HCT116 (cell line): ENCODE measurements around the gene TRIM43. TPM values are rescaled to one million over a fixed set of nuclear protein-coding genes. Genes with fewer than 3 reads are reported as not detected.
"Not testable (repeated sequence)": the region's sequence is repeated elsewhere in the genome, so short reads cannot be mapped to it uniquely, and the experiment has no call there.

Experiments used
- ATAC-seq: fragments of 200-7000 bp; cut with Tn5 transposase; 2 replicates; pipeline ENCODE4 v1.9.1; 2020; ENCODE audit warnings: mild to moderate bottlenecking, moderate library complexity
- BruUV-seq: library from RNA; stranded (reverse); fragments of 400-500 nt; replicated peaks from 2 replicates; lab custom pipeline; 2021; lab: Mats Ljungman, UMichigan
- CTCF ChIA-PET: fragments of 300-600 bp; sonication (Branson Sonifier 250); formaldehyde crosslinking; loops from one replicate; lab custom pipeline; 2021; ENCODE audit warnings: antibody characterized with exemption; lab: Charles Lee
- POLR2A ChIA-PET: fragments of 300-600, 350-600 bp; sonication (Branson Sonifier 250); formaldehyde crosslinking; loops from one replicate; lab custom pipeline; 2021; ENCODE audit warnings: antibody characterized with exemption; lab: Charles Lee
- RAD21 ChIA-PET, 2 experiments: fragments of 300-600 bp; sonication (Branson Sonifier 250); formaldehyde crosslinking; loops; one replicate each; lab custom pipeline; 2023; ENCODE audit warnings: low total read pairs in 2 of 2; ENCODE audit not compliant: uncharacterized antibody in 2 of 2, unreplicated experiment in 2 of 2, low non-redundant PET in 1 of 2; lab: Charles Lee
- DNase-seq: peaks from one replicate; pipeline ENCODE4 v3.0.0-alpha.2; 2010; ENCODE audit warnings: low read depth, low spot score
- H2AFZ ChIP-seq: fragments of 200-600 bp; shearing (Covaris generic), sonication (generic); 2 replicates; pipeline ENCODE4 v1.6.1; 2017; ENCODE audit warnings: low read depth, mixed run types, mixed read lengths, antibody characterized with exemption, low read length; ENCODE audit not compliant: poor library complexity, severe bottlenecking
- H3K27ac ChIP-seq: 2 replicates; pipeline ENCODE4 v1.5.1; 2012; ENCODE audit warnings: low read depth, low read length
- H3K27me3 ChIP-seq: fragments of 200-600 bp; sonication (generic); 2 replicates; pipeline ENCODE4 v1.6.1; 2016; ENCODE audit warnings: mixed run types, low read length, mixed read lengths; ENCODE audit not compliant: insufficient read depth
- H3K36me3 ChIP-seq, 2 experiments: fragments of 200-500 bp in 1 of 2; fragments of 200-600 bp in 1 of 2; sonication (Bioruptor generic) in 1 of 2; sonication (generic) in 1 of 2; 2 replicates each; pipeline versions ENCODE4 v1.5.1 to v1.6.1; 2014 to 2016; ENCODE audit warnings: low read length in 2 of 2, inconsistent platforms in 1 of 2, mixed read lengths in 1 of 2, mixed run types in 1 of 2; ENCODE audit not compliant: insufficient read depth in 2 of 2, control insufficient read depth in 1 of 2
- H3K4me1 ChIP-seq, 2 experiments: fragments of 200-600 bp in 1 of 2; sonication (generic) in 1 of 2; 2 replicates each; pipeline versions ENCODE4 v1.5.1 to v1.6.1; 2012 to 2017; ENCODE audit warnings: low read length in 2 of 2, inconsistent platforms in 1 of 2, mild to moderate bottlenecking in 1 of 2, mixed read lengths in 1 of 2, mixed run types in 1 of 2, moderate library complexity in 1 of 2; ENCODE audit not compliant: insufficient read depth in 2 of 2, control insufficient read depth in 1 of 2
- H3K4me2 ChIP-seq: fragments of 200-600 bp; sonication (generic); 2 replicates; pipeline ENCODE4 v1.6.1; 2017; ENCODE audit warnings: mixed run types, low read length, mixed read lengths
- H3K4me3 ChIP-seq, 2 experiments: fragments of 200-600 bp in 1 of 2; sonication (generic) in 1 of 2; replicated peaks in 1 of 2; 2 replicates each; pipeline ENCODE4 v1.5.1; 2011 to 2016; ENCODE audit warnings: low read length in 2 of 2, control low read depth in 1 of 2, low read depth in 1 of 2, mild to moderate bottlenecking in 1 of 2, mixed read lengths in 1 of 2, mixed run types in 1 of 2
- H3K79me2 ChIP-seq: fragments of 200-600 bp; sonication (generic); 2 replicates; pipeline ENCODE4 v1.6.1; 2017; ENCODE audit warnings: mild to moderate bottlenecking, mixed run types, low read length, moderate library complexity, mixed read lengths; ENCODE audit not compliant: insufficient read depth
- H3K9ac ChIP-seq: fragments of 200-600 bp; sonication (generic); 2 replicates; pipeline ENCODE4 v1.6.1; 2016; ENCODE audit warnings: low read length, mixed read lengths
- H3K9me2 ChIP-seq: fragments of 200-600 bp; sonication (generic), shearing (Covaris generic); 2 replicates; pipeline ENCODE4 v1.6.1; 2017; ENCODE audit warnings: mixed run types, mild to moderate bottlenecking, moderate library complexity; ENCODE audit not compliant: insufficient read depth
- H3K9me3 ChIP-seq, 2 experiments: fragments of 200-500 bp in 1 of 2; fragments of 200-600 bp in 1 of 2; sonication (Bioruptor generic) in 1 of 2; sonication (generic) in 1 of 2; 2 replicates each; pipeline ENCODE4 v1.6.1; 2014 to 2017; ENCODE audit warnings: low read length in 2 of 2, mixed read lengths in 2 of 2, inconsistent platforms in 1 of 2, low read depth in 1 of 2, mild to moderate bottlenecking in 1 of 2, mixed run types in 1 of 2, moderate library complexity in 1 of 2; ENCODE audit not compliant: control insufficient read depth in 1 of 2, insufficient read depth in 1 of 2
- H4K20me1 ChIP-seq: fragments of 200-600 bp; sonication (generic), shearing (Covaris generic); 2 replicates; pipeline ENCODE4 v1.6.1; 2017; ENCODE audit warnings: mixed run types, mild to moderate bottlenecking, moderate library complexity; ENCODE audit not compliant: insufficient read depth
- intact Hi-C: fragments of 100-400 bp; cut with micrococcal nuclease; formaldehyde crosslinking; loops from 2 replicates; pipeline ENCODE4 v1.10.0; 2022
- total RNA-seq: library from RNA; stranded (reverse); gene quantifications from one replicate; pipeline ENCODE4 v1.2.1, GENCODE V29; 2021; ENCODE audit not compliant: unreplicated experiment

TRIM43 gene
- total RNA-seq, 1 experiment from 2014 or later: not detected

GRCh38 chr2:95589777-95590536 lies 1.8 kb upstream of the TRIM43 start:
- H3K9me3 ChIP-seq, POLR2A ChIA-PET, H3K79me2 ChIP-seq, H3K4me3 ChIP-seq, H3K27me3 ChIP-seq, ATAC-seq, BruUV-seq, H3K36me3 ChIP-seq, H4K20me1 ChIP-seq, H3K9ac ChIP-seq, H2AFZ ChIP-seq, H3K27ac ChIP-seq, H3K4me2 ChIP-seq, H3K4me1 ChIP-seq, RAD21 ChIA-PET, intact Hi-C loops, CTCF ChIA-PET, DNase-seq, H3K9me2 ChIP-seq: not testable (repeated sequence)

GRCh38 chr2:95592973-95593372 lies 1.2 kb downstream of the TRIM43 start:
- H3K27ac ChIP-seq, H3K9ac ChIP-seq, H3K27me3 ChIP-seq, intact Hi-C loops, DNase-seq, H3K36me3 ChIP-seq, H3K9me2 ChIP-seq, CTCF ChIA-PET, ATAC-seq, H3K4me3 ChIP-seq, BruUV-seq, H2AFZ ChIP-seq, H3K4me2 ChIP-seq, H3K79me2 ChIP-seq, H3K9me3 ChIP-seq, POLR2A ChIA-PET, H3K4me1 ChIP-seq, H4K20me1 ChIP-seq, RAD21 ChIA-PET: not testable (repeated sequence)

- RAD21 ChIA-PET, H4K20me1 ChIP-seq, CTCF ChIA-PET, H3K4me1 ChIP-seq, H3K36me3 ChIP-seq, intact Hi-C loops, ATAC-seq, H3K4me3 ChIP-seq, DNase-seq, H3K4me2 ChIP-seq, H3K27ac ChIP-seq, BruUV-seq, H3K27me3 ChIP-seq, POLR2A ChIA-PET, H3K9ac ChIP-seq, H3K9me3 ChIP-seq, H3K79me2 ChIP-seq, H2AFZ ChIP-seq, H3K9me2 ChIP-seq: not testable (repeated sequence)
These were observed 3.2 kb downstream of the TRIM43 start for GRCh38 chr2:95595012-95595411.

- H2AFZ ChIP-seq, H3K4me1 ChIP-seq, DNase-seq, H3K79me2 ChIP-seq, intact Hi-C loops, ATAC-seq, H3K4me2 ChIP-seq, CTCF ChIA-PET, BruUV-seq, POLR2A ChIA-PET, H3K9ac ChIP-seq, H3K9me3 ChIP-seq, H3K27me3 ChIP-seq, H4K20me1 ChIP-seq, RAD21 ChIA-PET, H3K36me3 ChIP-seq, H3K27ac ChIP-seq, H3K4me3 ChIP-seq, H3K9me2 ChIP-seq: not testable (repeated sequence)
These were observed 9.5 kb downstream of the TRIM43 start for GRCh38 chr2:95601301-95601700.
